Thyroid gland (tissue), 4 donors: Measurements from ENCODE around the gene DLGAP5. TPM values are rescaled to one million over a fixed set of nuclear protein-coding genes. Genes with fewer than 3 reads are reported as not detected.

ENCODE experiments used
- DNase-seq, 2 donors: peaks; one replicate each; pipeline ENCODE4 v3.0.0-alpha.2; 2019
- H3K27ac ChIP-seq, 3 donors: fragments of 200-600 bp; sonication (generic); 1 replicate in 2 of 3; 2 replicates in 1 of 3; pipeline ENCODE4 v1.5.1; 2016 to 2019; ENCODE audit warnings: mild to moderate bottlenecking in 1 of 3, moderate library complexity in 1 of 3
- H3K27me3 ChIP-seq: fragments of 200-600 bp; sonication (generic); one replicate; pipeline ENCODE4 v1.5.1; 2019
- H3K36me3 ChIP-seq, 2 donors: fragments of 200-600 bp; sonication (generic); one replicate each; pipeline ENCODE4 v1.5.1; 2016 to 2019
- H3K4me1 ChIP-seq, 2 donors: fragments of 200-600 bp; sonication (generic); one replicate each; pipeline ENCODE4 v1.5.1; 2017 to 2019
- H3K4me3 ChIP-seq, 3 donors: fragments of 200-600 bp; sonication (generic); replicated peaks in 1 of 3; 1 replicate in 2 of 3; 2 replicates in 1 of 3; pipeline ENCODE4 v1.5.1; 2016; ENCODE audit warnings: mild to moderate bottlenecking in 1 of 3
- H3K9me3 ChIP-seq: fragments of 200-600 bp; sonication (generic); one replicate; pipeline ENCODE4 v1.5.1; 2017
- POLR2A ChIP-seq, 2 donors: fragments of 450-650 bp; IDR thresholded peaks; one replicate each; pipeline ENCODE4 v1.6.1; 2017; ENCODE audit warnings: antibody characterized with exemption in 2 of 2, mild to moderate bottlenecking in 2 of 2, moderate library complexity in 1 of 2
- WGBS, 2 donors: methylation state at CpG; one replicate each; pipeline ENCODE4 v1.1.5; 2017; 5-methylcytosine and 5-hydroxymethylcytosine counted together
- intact Hi-C: fragments of 100-400 bp; cut with DNase I; formaldehyde crosslinking; loops from one replicate; pipeline ENCODE4 v1.15.1; 2023
- total RNA-seq, 4 donors: library from RNA; depleted of rRNA; stranded (reverse); fragments of >200 nt; gene quantifications; one replicate each; pipeline ENCODE4 v1.2.3, GENCODE V29; 2016
- TF ChIP-seq, protein P1 (sequence below), 6 experiments: fragments of 200-600 bp in 3 of 6; fragments of 450-650 bp in 3 of 6; sonication (generic) in 3 of 6; IDR thresholded peaks; one replicate each; pipeline ENCODE4 v1.5.1; 2016 to 2019; ENCODE audit warnings: antibody characterized with exemption in 6 of 6, mild to moderate bottlenecking in 2 of 6, inconsistent platforms in 1 of 6, moderate library complexity in 1 of 6

Gene DLGAP5
- total RNA-seq, 4 donors from 2014 or later: 0.22 to 0.42 (median 0.27) TPM; not detected in 1

DNA sequence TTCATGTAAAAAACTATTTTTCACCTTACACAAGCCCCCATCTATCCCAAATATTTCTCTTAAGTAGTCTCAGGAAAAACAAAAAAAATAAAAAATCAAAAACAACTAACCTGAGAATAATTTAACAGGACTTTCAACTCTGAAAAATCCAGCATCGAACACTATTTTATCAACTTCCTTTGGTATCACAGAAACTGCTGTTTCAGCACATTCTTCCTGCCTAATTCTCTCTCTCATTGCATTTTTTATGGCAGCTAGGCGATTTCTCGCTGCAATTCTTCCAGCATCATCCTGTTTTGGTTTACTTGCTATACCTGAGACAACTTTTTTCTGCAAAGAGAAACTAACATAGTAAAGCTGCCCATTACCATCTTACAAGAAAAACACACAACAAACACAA lies 33.0 kb downstream of the DLGAP5 start:
- 63 to 72% methylated on average over 3 of the region's 3 CpGs for WGBS, 2 donors

GRCh38 chr14:55157080-55157479 lies 34.3 kb downstream of the DLGAP5 start:
- Histone ChIP-seq H3K4me3 (no peak overlapping the region), H3K27ac (no peak overlapping the region), H3K9me3 (no peaks in the 10 kb centered on the region), H3K4me1 (no peaks in the 10 kb centered on the region), H3K36me3 (no peaks in the 10 kb centered on the region), H3K27me3 (no peaks in the 10 kb centered on the region)
- TF ChIP-seq POLR2A (IDR thresholded peaks at IDR 0.05): no peak
- TF ChIP-seq, protein P1, sequence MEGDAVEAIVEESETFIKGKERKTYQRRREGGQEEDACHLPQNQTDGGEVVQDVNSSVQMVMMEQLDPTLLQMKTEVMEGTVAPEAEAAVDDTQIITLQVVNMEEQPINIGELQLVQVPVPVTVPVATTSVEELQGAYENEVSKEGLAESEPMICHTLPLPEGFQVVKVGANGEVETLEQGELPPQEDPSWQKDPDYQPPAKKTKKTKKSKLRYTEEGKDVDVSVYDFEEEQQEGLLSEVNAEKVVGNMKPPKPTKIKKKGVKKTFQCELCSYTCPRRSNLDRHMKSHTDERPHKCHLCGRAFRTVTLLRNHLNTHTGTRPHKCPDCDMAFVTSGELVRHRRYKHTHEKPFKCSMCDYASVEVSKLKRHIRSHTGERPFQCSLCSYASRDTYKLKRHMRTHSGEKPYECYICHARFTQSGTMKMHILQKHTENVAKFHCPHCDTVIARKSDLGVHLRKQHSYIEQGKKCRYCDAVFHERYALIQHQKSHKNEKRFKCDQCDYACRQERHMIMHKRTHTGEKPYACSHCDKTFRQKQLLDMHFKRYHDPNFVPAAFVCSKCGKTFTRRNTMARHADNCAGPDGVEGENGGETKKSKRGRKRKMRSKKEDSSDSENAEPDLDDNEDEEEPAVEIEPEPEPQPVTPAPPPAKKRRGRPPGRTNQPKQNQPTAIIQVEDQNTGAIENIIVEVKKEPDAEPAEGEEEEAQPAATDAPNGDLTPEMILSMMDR (IDR thresholded peaks at IDR 0.05): no peak
- intact Hi-C loops: loop anchor here (5.0 kb wide), 1 partner anchor 65 kb away; no protein-coding TSS in a partner anchor
- whole genome bisulfite sequencing, 2 donors: 93 to 95% methylated on average over 1 of the region's 1 CpG
- DNase-seq: no peak

More for the DNA sequence above, 33.0 kb downstream of the DLGAP5 start:
- intact Hi-C loops: loop anchor here (5.0 kb wide), 1 partner anchor 66 kb away; no protein-coding TSS in a partner anchor
- Histone ChIP-seq H3K4me1 (no peaks in the 10 kb centered on the region), H3K27ac (no peak overlapping the region), H3K9me3 (no peaks in the 10 kb centered on the region), H3K4me3 (no peak overlapping the region), H3K27me3 (no peaks in the 10 kb centered on the region), H3K36me3 (no peaks in the 10 kb centered on the region)
- no peak for DNase-seq
- TF ChIP-seq POLR2A (IDR thresholded peaks at IDR 0.05): no peak
- TF ChIP-seq, protein P1 (IDR thresholded peaks at IDR 0.05): no peak

DNA sequence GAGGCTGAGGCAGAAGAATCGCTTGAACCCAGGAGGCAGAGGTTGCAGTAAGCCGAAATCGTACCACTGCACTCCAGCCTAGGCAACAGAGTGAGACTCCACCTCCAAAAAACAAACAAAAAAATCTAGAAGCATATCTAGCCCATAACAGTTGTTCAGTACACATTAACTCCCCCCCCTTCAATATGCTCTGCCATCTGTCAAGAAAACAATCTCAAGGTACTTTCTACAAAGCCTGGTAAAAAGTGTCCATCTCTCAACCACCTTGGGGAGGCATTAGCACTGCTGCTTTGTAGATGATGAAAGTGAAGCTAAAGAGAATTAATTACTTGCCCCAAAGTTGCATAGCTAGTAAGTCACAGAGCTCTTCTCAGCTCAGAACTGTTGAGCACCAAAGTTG lies 37.4 kb downstream of the DLGAP5 start:
- Histone ChIP-seq H3K9me3 (no peaks in the 10 kb centered on the region), H3K27me3 (no peaks in the 10 kb centered on the region), H3K36me3 (no peaks in the 10 kb centered on the region), H3K4me1 (no peaks in the 10 kb centered on the region), H3K27ac (no peak overlapping the region), H3K4me3 (no peak overlapping the region)
- no peak for DNase-seq
- WGBS, 2 donors: 96 to 97% methylated on average over 3 of the region's 3 CpGs
- intact Hi-C loops: no loop called here
- no peak for TF ChIP-seq POLR2A (IDR thresholded peaks at IDR 0.05)
- TF ChIP-seq, protein P1 (IDR thresholded peaks at IDR 0.05): no peak

DNA sequence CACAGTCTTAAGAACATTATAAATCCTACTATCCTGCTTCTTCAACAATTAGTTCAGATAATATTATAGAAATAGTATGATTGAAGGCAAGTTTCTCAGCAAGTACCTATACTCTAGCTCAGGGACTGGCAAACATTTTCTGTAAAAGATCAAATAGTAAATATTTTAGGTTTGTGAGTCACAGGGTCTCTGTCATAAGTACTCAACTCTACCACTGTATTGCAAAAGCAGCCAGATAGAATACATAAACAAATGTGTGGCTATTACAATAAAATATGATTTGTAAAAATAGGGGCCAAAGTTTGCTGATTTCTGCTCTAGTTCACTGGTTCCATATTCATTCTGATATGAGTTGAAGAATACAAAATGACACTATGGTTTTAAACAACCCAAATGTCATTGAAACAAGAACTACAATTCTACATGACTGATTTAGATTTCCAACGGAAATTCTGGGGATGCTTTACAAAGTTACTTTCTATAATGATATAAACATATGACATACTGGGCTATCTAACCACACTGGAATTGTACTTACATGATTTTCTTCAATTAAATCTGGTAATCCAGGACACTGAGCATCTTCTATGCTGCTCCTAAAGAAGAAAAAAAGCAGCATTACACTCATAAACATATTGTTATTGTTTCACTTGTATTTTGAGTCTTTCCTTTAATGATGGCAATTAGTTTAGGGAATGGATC lies 39.2 kb downstream of the DLGAP5 start:
- DNase-seq: no peak

GRCh38 chr14:55151601-55152000 lies 39.8 kb downstream of the DLGAP5 start:
- no peaks in the 10 kb centered on the region for H3K9me3 ChIP-seq
- H3K36me3 ChIP-seq: no peaks in the 10 kb centered on the region
- no peak overlapping the region for H3K27ac ChIP-seq
- no peak overlapping the region for H3K4me3 ChIP-seq
- H3K4me1 ChIP-seq: no peaks in the 10 kb centered on the region
- TF ChIP-seq, protein P1 (IDR thresholded peaks at IDR 0.05): no peak
- no peak for TF ChIP-seq POLR2A (IDR thresholded peaks at IDR 0.05)
- no peak for DNase-seq
- H3K27me3 ChIP-seq: no peaks in the 10 kb centered on the region
- WGBS, 2 donors: 95 to 97% methylated on average over 1 of the region's 1 CpG
- intact Hi-C loops: no loop called here

More for the DNA sequence above, 39.2 kb downstream of the DLGAP5 start:
- no peak overlapping the region for H3K27ac ChIP-seq
- no peaks in the 10 kb centered on the region for H3K9me3 ChIP-seq
- no peaks in the 10 kb centered on the region for H3K4me1 ChIP-seq
- TF ChIP-seq POLR2A (IDR thresholded peaks at IDR 0.05): no peak
- TF ChIP-seq, protein P1 (IDR thresholded peaks at IDR 0.05): no peak
- intact Hi-C loops: no loop called here
- H3K27me3 ChIP-seq: no peaks in the 10 kb centered on the region
- no peak overlapping the region for H3K4me3 ChIP-seq
- H3K36me3 ChIP-seq: no peaks in the 10 kb centered on the region
- WGBS, 2 donors: 93 to 95% methylated on average over 1 of the region's 1 CpG
